K562 (cell line): Measurements from ENCODE around the gene CLEC3B. TPM values are rescaled to one million over a fixed set of nuclear protein-coding genes. Genes with fewer than 3 reads are reported as not detected.
A peak's percentile ranks its signal among the peaks of the same experiment; 100 is the strongest.

Experiments
- ATAC-seq: fragments of 200-7000 bp; cut with Tn5 transposase; 3 replicates; pipeline ENCODE4 v1.9.1; 2020; ENCODE audit warnings: moderate library complexity
- BruUV-seq: library from RNA; stranded (reverse); fragments of 400-500 nt; replicated peaks from 2 replicates; lab custom pipeline; 2021; lab: Mats Ljungman, UMichigan
- CTCF ChIA-PET: fragments of 300-600 bp; formaldehyde crosslinking; extraction: SDS; loops from one replicate; lab custom pipeline; 2021; ENCODE audit warnings: low intra/inter-chr PET ratio; lab: Yijun Ruan, JAX
- POLR2A ChIA-PET: fragments of 300-600, 350-650 bp; sonication (Branson Sonifier 250); formaldehyde crosslinking; extraction: SDS; loops from one replicate; lab custom pipeline; 2021; ENCODE audit warnings: antibody characterized with exemption, inconsistent platforms; lab: Yijun Ruan, JAX
- DNase-seq, 4 experiments: peaks; one replicate each; pipeline versions ENCODE4 v3.0.0 to v3.0.0-alpha.2; 2011 to 2018; ENCODE audit warnings: low spot score in 3 of 4, mixed read lengths in 3 of 4; ENCODE audit errors: extremely low read depth in 1 of 4
- FAIRE-seq: peaks from 2 replicates; lab custom pipeline; 2011; peaks lifted over from hg19 to GRCh38; lab: Jason Lieb, UNC
- H2AFZ ChIP-seq: 2 replicates; pipeline ENCODE4 v1.6.0; 2011; ENCODE audit warnings: low read depth, low read length, control low read depth, inconsistent platforms
- H3K27ac ChIP-seq: fragments of 200-600 bp; 3 replicates; pipeline ENCODE4 v1.8.0; 2011; ENCODE audit warnings: low read depth, mild to moderate bottlenecking, control low read depth, inconsistent platforms, low read length, moderate library complexity, mixed read lengths; ENCODE audit errors: extremely low read depth
- H3K27me3 ChIP-seq, 2 experiments: fragments of 300-600 bp in 1 of 2; 2 replicates in 1 of 2; 3 replicates in 1 of 2; pipeline versions ENCODE4 v1.6.0 to v1.8.0; 2011; ENCODE audit warnings: inconsistent platforms in 2 of 2, low read length in 2 of 2, mild to moderate bottlenecking in 1 of 2, mixed read lengths in 1 of 2, moderate library complexity in 1 of 2; ENCODE audit not compliant: control insufficient read depth in 2 of 2, insufficient read depth in 2 of 2
- H3K36me3 ChIP-seq: fragments of 300-600 bp; 3 replicates; pipeline ENCODE4 v1.8.0; 2011; ENCODE audit warnings: mild to moderate bottlenecking, low read length, inconsistent platforms; ENCODE audit not compliant: control insufficient read depth, insufficient read depth
- H3K4me1 ChIP-seq, 2 experiments: fragments of 200-600 bp in 1 of 2; replicated peaks in 1 of 2; 2 replicates in 1 of 2; 3 replicates in 1 of 2; pipeline versions ENCODE4 v1.5.1 to v1.8.0; 2011; ENCODE audit warnings: inconsistent platforms in 2 of 2, low read length in 2 of 2, mild to moderate bottlenecking in 1 of 2, mixed read lengths in 1 of 2, moderate library complexity in 1 of 2; ENCODE audit not compliant: control insufficient read depth in 2 of 2, insufficient read depth in 2 of 2
- H3K4me2 ChIP-seq: 2 replicates; pipeline ENCODE4 v1.6.1; 2011; ENCODE audit warnings: low read length, control low read depth, inconsistent platforms, mixed read lengths; ENCODE audit not compliant: insufficient read depth
- H3K4me3 ChIP-seq: fragments of 200-600 bp; sonication (generic), shearing (Covaris generic); 2 replicates; pipeline ENCODE4 v1.5.1; 2016; ENCODE audit warnings: control low read depth, inconsistent platforms
- H3K79me2 ChIP-seq: fragments of 200-600 bp; 3 replicates; pipeline ENCODE4 v1.8.0; 2011; ENCODE audit warnings: low read length, inconsistent platforms; ENCODE audit not compliant: control insufficient read depth, insufficient read depth
- H3K9ac ChIP-seq, 2 experiments: 2 replicates each; pipeline versions ENCODE4 v1.6.0 to v1.6.1; 2011; ENCODE audit warnings: low read depth in 2 of 2, low read length in 2 of 2, control low read depth in 1 of 2, inconsistent platforms in 1 of 2, mild to moderate bottlenecking in 1 of 2, mixed read lengths in 1 of 2; ENCODE audit not compliant: insufficient read depth in 1 of 2
- H3K9me1 ChIP-seq: one replicate; pipeline ENCODE4 v1.6.0; 2011; ENCODE audit warnings: inconsistent platforms, mild to moderate bottlenecking, low read length, moderate library complexity; ENCODE audit not compliant: control insufficient read depth, insufficient read depth
- H3K9me3 ChIP-seq: replicated peaks from 2 replicates; pipeline ENCODE4 v1.5.1; 2011; ENCODE audit warnings: low read depth, low read length, inconsistent platforms; ENCODE audit not compliant: control insufficient read depth, insufficient read depth
- H4K20me1 ChIP-seq: replicated peaks from 2 replicates; pipeline ENCODE4 v1.6.1; 2011; ENCODE audit warnings: low read length, inconsistent platforms, mixed read lengths; ENCODE audit not compliant: control insufficient read depth, insufficient read depth
- MAFG ChIP-seq: fragments of 450-650 bp; conservative IDR thresholded peaks from 2 replicates; pipeline ENCODE4 v1.6.1; 2016; ENCODE audit warnings: missing genetic modification characterization, missing compliant biosample characterization
- WGBS: fragments of 100-300 bp; shearing (Covaris generic); methylation state at CpG from one replicate; pipeline ENCODE4 v1.1.6; 2016; ENCODE audit warnings: low coverage, mixed read lengths; ENCODE audit not compliant: insufficient coverage; ENCODE audit errors: missing lambda C conversion rate; 5-methylcytosine and 5-hydroxymethylcytosine counted together
- in situ Hi-C: fragments of 300-500 bp; cut with MboI; formaldehyde crosslinking; loops from 4 replicates; pipeline ENCODE4 v1.15.0; 2018; ENCODE audit warnings: inconsistent platforms, mixed read lengths
- intact Hi-C: fragments of 100-400 bp; cut with micrococcal nuclease; formaldehyde crosslinking; loops from 2 replicates; pipeline ENCODE4 v1.14.2; 2022
- polyA plus RNA-seq, 8 experiments: library from polyadenylated mRNA; depleted of rRNA in 4 of 8; stranded (reverse) in 5 of 8; unstranded in 3 of 8; fragments of >200 nt; fragmentation: Nextera tagmentation in 2 of 8; fragmentation: Illumina TruSeq in 1 of 8; extraction: Ambion mirVana in 2 of 8; extraction: Trizol in 1 of 8; gene quantifications; 2 replicates each; pipeline versions ENCODE4 v1.2.1 to v1.2.3, GENCODE V29; 2011 to 2014; ENCODE audit warnings: inconsistent platforms in 1 of 8, missing spikeins in 1 of 8
- total RNA-seq, 7 experiments: library from RNA; depleted of rRNA in 6 of 7; stranded (reverse); fragments of >200 nt in 6 of 7; fragmentation: Illumina TruSeq in 2 of 7; extraction: Trizol in 2 of 7; gene quantifications; 2 replicates each; pipeline versions ENCODE4 v1.2.1 to v1.2.3, GENCODE V29; 2011 to 2021; ENCODE audit warnings: low replicate concordance in 1 of 7
- TF ChIP-seq, protein P1 (sequence below): sonication (generic); formaldehyde crosslinking; IDR thresholded peaks from 2 replicates; pipeline ENCODE4 v1.9.0; 2022; ENCODE audit warnings: mild to moderate bottlenecking, missing genetic modification reagents

The CLEC3B gene
- total and polyA plus RNA-seq, 9 of the 15 experiments (the other 6 are each of a cell fraction or from before 2014, with no cell fraction given), result not detected

GRCh38 chr3:45033791-45034190 is 7.7 kb downstream of the CLEC3B start:
- H3K9me3 ChIP-seq, result no peaks in the 10 kb centered on the region
- in situ Hi-C loops, result loop anchor here (10.0 to 25.0 kb wide), 3 partner anchors 891 to 1379 kb away; partner anchors contain the start of genes CCR5AS and CCRL2
- CTCF ChIA-PET, result interaction anchor here (0.6 to 1.0 kb wide), 2 partner anchors 1043 to 1120 kb away, joined by 3 read pairs; no protein-coding TSS in a partner anchor
- peaks cover 7 to 39% of the 10 kb centered on the region in 2 experiments; a peak in 4 of 5 replicates for H3K27me3 ChIP-seq
- no peak overlapping the region for H3K4me3 ChIP-seq
- no peaks in the 10 kb centered on the region for H3K9me1 ChIP-seq
- peaks cover 0 to 9% of the 10 kb centered on the region in 2 experiments; a peak in 2 of 5 replicates for H3K4me1 ChIP-seq
- no peaks in the 10 kb centered on the region for H3K79me2 ChIP-seq
- no peak overlapping the region for H3K27ac ChIP-seq
- ATAC-seq, result no peak
- no peak for FAIRE-seq
- no TSS peak for BruUV-seq
- POLR2A ChIA-PET, result interaction anchor here (0.6 kb wide), 1 partner anchor 514 kb away, joined by 3 read pairs; no protein-coding TSS in a partner anchor
- no peak for DNase-seq
- intact Hi-C loops, result loop anchor here (10.0 kb wide), 2 partner anchors 901 to 1171 kb away; partner anchors contain the start of gene CCR1
- TF ChIP-seq, protein P1, sequence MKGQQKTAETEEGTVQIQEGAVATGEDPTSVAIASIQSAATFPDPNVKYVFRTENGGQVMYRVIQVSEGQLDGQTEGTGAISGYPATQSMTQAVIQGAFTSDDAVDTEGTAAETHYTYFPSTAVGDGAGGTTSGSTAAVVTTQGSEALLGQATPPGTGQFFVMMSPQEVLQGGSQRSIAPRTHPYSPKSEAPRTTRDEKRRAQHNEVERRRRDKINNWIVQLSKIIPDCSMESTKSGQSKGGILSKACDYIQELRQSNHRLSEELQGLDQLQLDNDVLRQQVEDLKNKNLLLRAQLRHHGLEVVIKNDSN, result 0 out of 2 replicates have a peak, but pooled peaks have one; percentile 7
- no peak for TF ChIP-seq MAFG
- no peak overlapping the region for H2AFZ ChIP-seq
- H4K20me1 ChIP-seq, result no peaks in the 10 kb centered on the region
- 11% methylated on average over 6 of the region's 6 CpGs for WGBS
- no peak overlapping the region for H3K4me2 ChIP-seq
- 0 out of 4 replicates have a peak overlapping the region, but pooled peaks of 1 of the 2 experiments have one; percentile 1 for H3K9ac ChIP-seq
- H3K36me3 ChIP-seq, result no peaks in the 10 kb centered on the region
